Measurements from ENCODE around the gene CAPZA2.
A peak's percentile ranks its signal among the peaks of the same experiment; 100 is the strongest.
"Not testable (repeated sequence)": the region's sequence is repeated elsewhere in the genome, so short reads cannot be mapped to it uniquely, and the experiment has no call there.

Gene CAPZA2

GRCh38 chr7:116920359-116920758 lies 58.0 kb downstream of the CAPZA2 start:
- no peak for DNase-seq (ENCODE audit: low spot score)

GRCh38 chr7:116922545-116922944 lies 60.2 kb downstream of the CAPZA2 start:
- DNase-seq (ENCODE audit: low spot score), result no peak

GRCh38 chr7:116924741-116925140 lies 62.4 kb downstream of the CAPZA2 start:
- no peak for DNase-seq (ENCODE audit: low spot score)

- no peak for DNase-seq (ENCODE audit: low spot score)
Measured at GRCh38 chr7:116929021-116929420, 66.6 kb downstream of the CAPZA2 start.

- peak; percentile 76 for DNase-seq (ENCODE audit: low spot score)
Measured at GRCh38 chr7:116929914-116930913, 67.8 kb downstream of the CAPZA2 start.

- DNase-seq (ENCODE audit: low spot score), result no peak
Measured at GRCh38 chr7:116932566-116932965, 70.2 kb downstream of the CAPZA2 start.

- no peak for DNase-seq (ENCODE audit: low spot score)
Measured at GRCh38 chr7:116933465-116933864, 71.1 kb downstream of the CAPZA2 start.

GRCh38 chr7:116934580-116934979 lies 72.2 kb downstream of the CAPZA2 start:
- DNase-seq (ENCODE audit: low spot score), result no peak

GRCh38 chr7:116936844-116937243 lies 74.5 kb downstream of the CAPZA2 start:
- not testable (repeated sequence) for DNase-seq (ENCODE audit: low spot score)

GRCh38 chr7:116938678-116939077 lies 76.3 kb downstream of the CAPZA2 start:
- no peak for DNase-seq (ENCODE audit: low spot score)

- DNase-seq (ENCODE audit: low spot score), result no peak
Measured at GRCh38 chr7:116940689-116941370, 78.4 kb downstream of the CAPZA2 start.

- no peak for DNase-seq (ENCODE audit: low spot score)
Measured at GRCh38 chr7:116942504-116942903, 80.1 kb downstream of the CAPZA2 start.

- DNase-seq (ENCODE audit: low spot score), result no peak
Measured at GRCh38 chr7:116948934-116949333, 86.5 kb downstream of the CAPZA2 start.

GRCh38 chr7:116949941-116950801 lies 87.8 kb downstream of the CAPZA2 start:
- DNase-seq (ENCODE audit: low spot score), result no peak

- no peak for DNase-seq (ENCODE audit: low spot score)
Measured at GRCh38 chr7:116950889-116951351, 88.5 kb downstream of the CAPZA2 start.

GRCh38 chr7:116951366-116952292 lies 89.2 kb downstream of the CAPZA2 start:
- DNase-seq (ENCODE audit: low spot score), result no peak

GRCh38 chr7:116952635-116953371 lies 90.4 kb downstream of the CAPZA2 start:
- DNase-seq (ENCODE audit: low spot score), result no peak

GRCh38 chr7:116953372-116953905 lies 91.1 kb downstream of the CAPZA2 start, which contains the start of gene ST7:
TSS of gene ST7 (plus strand) at chr7:116953501. CDS start at chr7:116953541, 40 bp downstream.
- peak; percentile 65 for DNase-seq (ENCODE audit: low spot score)
